Measurements from ENCODE around the gene CEP112.
"Not testable (repeated sequence)": the region's sequence is repeated elsewhere in the genome, so short reads cannot be mapped to it uniquely, and the experiment has no call there.

CEP112 gene

GRCh38 chr17:65809366-65809765 lies 382.6 kb downstream of the CEP112 start:
- DNase-seq, result no peak

GRCh38 chr17:65808566-65808965 lies 383.4 kb downstream of the CEP112 start:
- DNase-seq, result not testable (repeated sequence)

- no peak for DNase-seq
These were observed 384.6 kb downstream of the CEP112 start for GRCh38 chr17:65807361-65807760.

- DNase-seq, result no peak
These were observed 390.4 kb downstream of the CEP112 start for GRCh38 chr17:65801513-65801912.

- no peak for DNase-seq
These were observed 391.3 kb downstream of the CEP112 start for GRCh38 chr17:65800655-65801054.

GRCh38 chr17:65799869-65800268 lies 392.1 kb downstream of the CEP112 start:
- DNase-seq, result no peak

GRCh38 chr17:65799454-65799853 lies 392.5 kb downstream of the CEP112 start:
- peak in 1 of 2 donors; percentile 9 for DNase-seq

GRCh38 chr17:65797809-65798208 lies 394.1 kb downstream of the CEP112 start:
- peak; percentile 14 to 34 for DNase-seq

GRCh38 chr17:65797101-65797500 lies 394.8 kb downstream of the CEP112 start:
- no peak for DNase-seq

- DNase-seq, result no peak
These were observed 397.4 kb downstream of the CEP112 start for GRCh38 chr17:65794572-65794971.

GRCh38 chr17:65790241-65790640 lies 401.7 kb downstream of the CEP112 start:
- DNase-seq, result no peak

- no peak for DNase-seq
These were observed 404.4 kb downstream of the CEP112 start for GRCh38 chr17:65787503-65787902.

GRCh38 chr17:65786479-65786878 lies 405.5 kb downstream of the CEP112 start:
- no peak for DNase-seq

GRCh38 chr17:65785109-65785508 lies 406.8 kb downstream of the CEP112 start:
- no peak for DNase-seq

- no peak for DNase-seq
These were observed 408.0 kb downstream of the CEP112 start for GRCh38 chr17:65783845-65784334.

- DNase-seq, result not testable (repeated sequence)
These were observed 409.7 kb downstream of the CEP112 start for GRCh38 chr17:65782104-65782706.

GRCh38 chr17:65780111-65780510 lies 411.8 kb downstream of the CEP112 start:
- DNase-seq, result no peak

GRCh38 chr17:65776890-65777289 lies 415.0 kb downstream of the CEP112 start:
- DNase-seq, result no peak

- DNase-seq, result no peak
These were observed 417.1 kb downstream of the CEP112 start for GRCh38 chr17:65774787-65775186.

GRCh38 chr17:65772989-65773388 lies 418.9 kb downstream of the CEP112 start:
- no peak for DNase-seq

GRCh38 chr17:65771704-65772103 lies 420.2 kb downstream of the CEP112 start:
- no peak for DNase-seq

GRCh38 chr17:65763786-65764185 lies 428.1 kb downstream of the CEP112 start:
- no peak for DNase-seq

GRCh38 chr17:65762973-65763372 lies 429.0 kb downstream of the CEP112 start:
- DNase-seq, result no peak

- no peak for DNase-seq
These were observed 432.4 kb downstream of the CEP112 start for GRCh38 chr17:65759532-65759931.

GRCh38 chr17:65756760-65757159 lies 435.2 kb downstream of the CEP112 start:
- no peak for DNase-seq

All from stimulated activated CD4-positive, alpha-beta T cell treated with anti-CD3 and anti-CD28 coated beads, Interleukin-2, amount 100 ng/mL, for 48 hours (primary cell).